Upper lobe of left lung (tissue), 6 donors: ENCODE measurements around the gene F13A1. TPM values are rescaled to one million over a fixed set of nuclear protein-coding genes. Genes with fewer than 3 reads are reported as not detected.
A peak's percentile ranks its signal among the peaks of the same experiment; 100 is the strongest.

Source experiments
- ATAC-seq, 2 donors: fragments of 200-7000 bp; cut with Tn5 transposase; one replicate each; pipeline ENCODE4 v1.9.1; 2022; ENCODE audit warnings: mild to moderate bottlenecking in 2 of 2, moderate library complexity in 2 of 2; ENCODE audit not compliant: low FRiP score in 2 of 2
- DNase-seq, 2 donors: peaks; one replicate each; pipeline ENCODE4 v3.0.0-alpha.2; 2019 to 2020
- H3K27ac ChIP-seq, 4 donors: fragments of 200-600 bp; sonication (generic); one replicate each; pipeline ENCODE4 v1.5.1; 2016 to 2019
- H3K27me3 ChIP-seq, 4 donors: fragments of 200-600 bp; sonication (generic); one replicate each; pipeline ENCODE4 v1.5.1; 2017 to 2019
- H3K36me3 ChIP-seq, 4 donors: fragments of 200-600 bp; sonication (generic); one replicate each; pipeline ENCODE4 v1.5.1; 2016 to 2019
- H3K4me1 ChIP-seq, 4 donors: fragments of 200-600 bp; sonication (generic); one replicate each; pipeline ENCODE4 v1.5.1; 2018 to 2019
- H3K4me3 ChIP-seq, 4 donors: fragments of 200-600 bp; sonication (generic); one replicate each; pipeline ENCODE4 v1.5.1; 2017 to 2019; ENCODE audit warnings: mild to moderate bottlenecking in 2 of 4, moderate library complexity in 1 of 4
- H3K9me3 ChIP-seq, 4 donors: fragments of 200-600 bp; sonication (generic); one replicate each; pipeline ENCODE4 v1.5.1; 2018 to 2019
- EP300 ChIP-seq, 4 donors: sonication (generic); formaldehyde crosslinking; IDR thresholded peaks; one replicate each; pipeline ENCODE4 v1.5.1; 2017; ENCODE audit warnings: antibody characterized with exemption in 4 of 4, control low read depth in 2 of 4
- POLR2A ChIP-seq, 4 donors: fragments of 450-650 bp; IDR thresholded peaks; one replicate each; pipeline ENCODE4 v1.5.1; 2016 to 2017; ENCODE audit warnings: antibody characterized with exemption in 4 of 4, mild to moderate bottlenecking in 2 of 4
- POLR2AphosphoS5 ChIP-seq, 2 donors: sonication (generic); formaldehyde crosslinking; IDR thresholded peaks; one replicate each; pipeline ENCODE4 v1.5.1; 2017; ENCODE audit warnings: antibody characterized with exemption in 2 of 2
- WGBS, 2 donors: methylation state at CpG; one replicate each; pipeline ENCODE4 v1.1.5; 2017 to 2018; 5-methylcytosine and 5-hydroxymethylcytosine counted together
- total RNA-seq, 6 donors: library from RNA; depleted of rRNA in 4 of 6; stranded (reverse); fragments of >200 nt in 4 of 6; gene quantifications; one replicate each; pipeline versions ENCODE4 v1.1.0 to v1.2.1, GENCODE V29; 2016 to 2021
- TF ChIP-seq, protein P1 (sequence below), 6 experiments: fragments of 450-650 bp in 4 of 6; fragments of 200-600 bp in 2 of 6; sonication (generic) in 2 of 6; IDR thresholded peaks; one replicate each; pipeline ENCODE4 v1.5.1; 2016 to 2019; ENCODE audit warnings: antibody characterized with exemption in 6 of 6
- donor health status: DM: no; HTN: no; CAD: no; lungs with moderate emphysema.
- donor health status: DM: no; HTN: yes; CAD: no; lungs with severe emphysema.

F13A1 gene
- total RNA-seq, 6 donors from 2014 or later: 7.3 to 146 (median 39.2) TPM

DNA sequence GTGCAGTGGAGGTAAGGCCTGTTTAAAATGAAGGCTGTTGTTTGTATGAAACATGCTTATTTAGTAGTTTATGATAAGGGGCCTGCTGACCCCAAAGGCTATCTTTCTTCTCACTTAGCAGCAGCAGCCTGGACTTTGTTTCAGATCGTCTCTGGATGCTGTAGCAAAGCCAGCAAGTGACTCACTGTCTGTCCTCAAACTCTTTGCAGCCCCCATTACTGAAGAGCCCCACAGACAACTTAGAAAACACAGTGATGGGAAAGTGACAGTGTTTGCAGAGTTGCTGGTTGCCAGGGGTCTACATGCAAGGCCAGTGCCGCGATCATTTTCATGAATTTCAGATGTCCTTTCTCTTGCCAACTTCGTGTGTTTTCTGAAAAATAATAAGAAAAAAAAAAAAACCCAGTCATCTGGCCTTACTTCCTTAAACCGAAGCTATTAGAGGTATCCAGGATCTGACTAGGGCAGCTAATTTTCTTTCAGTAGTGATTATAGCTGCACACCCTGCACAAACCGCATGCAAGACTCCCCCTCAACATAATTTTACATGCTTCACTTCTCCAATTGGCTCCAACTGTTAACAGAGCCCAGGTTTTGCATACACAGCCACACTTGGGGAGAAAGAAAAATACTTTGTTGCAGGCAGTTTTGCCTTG is 11.6 kb upstream of the F13A1 start:
- no peaks in the 10 kb centered on the region for H3K36me3 ChIP-seq
- peak overlapping the region in 1 of 4 donors; percentile 26 for H3K27ac ChIP-seq
- ATAC-seq: peak in 1 of 2 donors; percentile 67
- H3K27me3 ChIP-seq: no peaks in the 10 kb centered on the region
- no peak overlapping the region for H3K4me3 ChIP-seq
- no peaks in the 10 kb centered on the region for H3K9me3 ChIP-seq
- DNase-seq: no peak
- WGBS, 2 donors: 44 to 56% methylated on average over 6 of the region's 6 CpGs
- no peak for TF ChIP-seq POLR2AphosphoS5 (IDR thresholded peaks at IDR 0.05)
- TF ChIP-seq POLR2A (IDR thresholded peaks at IDR 0.05): no peak
- TF ChIP-seq, protein P1, sequence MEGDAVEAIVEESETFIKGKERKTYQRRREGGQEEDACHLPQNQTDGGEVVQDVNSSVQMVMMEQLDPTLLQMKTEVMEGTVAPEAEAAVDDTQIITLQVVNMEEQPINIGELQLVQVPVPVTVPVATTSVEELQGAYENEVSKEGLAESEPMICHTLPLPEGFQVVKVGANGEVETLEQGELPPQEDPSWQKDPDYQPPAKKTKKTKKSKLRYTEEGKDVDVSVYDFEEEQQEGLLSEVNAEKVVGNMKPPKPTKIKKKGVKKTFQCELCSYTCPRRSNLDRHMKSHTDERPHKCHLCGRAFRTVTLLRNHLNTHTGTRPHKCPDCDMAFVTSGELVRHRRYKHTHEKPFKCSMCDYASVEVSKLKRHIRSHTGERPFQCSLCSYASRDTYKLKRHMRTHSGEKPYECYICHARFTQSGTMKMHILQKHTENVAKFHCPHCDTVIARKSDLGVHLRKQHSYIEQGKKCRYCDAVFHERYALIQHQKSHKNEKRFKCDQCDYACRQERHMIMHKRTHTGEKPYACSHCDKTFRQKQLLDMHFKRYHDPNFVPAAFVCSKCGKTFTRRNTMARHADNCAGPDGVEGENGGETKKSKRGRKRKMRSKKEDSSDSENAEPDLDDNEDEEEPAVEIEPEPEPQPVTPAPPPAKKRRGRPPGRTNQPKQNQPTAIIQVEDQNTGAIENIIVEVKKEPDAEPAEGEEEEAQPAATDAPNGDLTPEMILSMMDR (IDR thresholded peaks at IDR 0.05): no peak
- TF ChIP-seq EP300 (IDR thresholded peaks at IDR 0.05): no peak
- H3K4me1 ChIP-seq: peaks cover 0 to 5% (median 0%) of the 10 kb centered on the region in 4 donors

DNA sequence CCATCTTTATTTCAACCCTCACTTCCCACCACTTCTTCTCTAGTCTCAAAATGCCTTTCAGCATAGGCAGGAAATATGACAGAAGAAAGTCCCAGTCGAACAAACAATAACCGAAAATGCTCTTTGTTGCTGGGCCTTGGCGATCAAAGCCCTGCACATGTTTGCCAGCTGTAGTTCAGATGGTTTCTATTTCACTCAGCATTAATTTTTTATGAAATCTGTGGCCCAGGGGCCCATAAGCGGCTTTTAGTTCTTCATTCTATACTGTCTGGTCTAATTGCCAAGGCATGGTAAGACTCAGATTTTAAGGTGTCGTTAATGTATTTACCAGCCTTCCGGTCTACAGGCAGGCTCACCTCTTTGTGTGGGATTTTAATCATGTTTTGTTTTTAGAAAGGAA is 10.9 kb upstream of the F13A1 start:
- no peaks in the 10 kb centered on the region for H3K36me3 ChIP-seq
- TF ChIP-seq EP300 (IDR thresholded peaks at IDR 0.05): no peak
- no peak for TF ChIP-seq POLR2AphosphoS5 (IDR thresholded peaks at IDR 0.05)
- TF ChIP-seq, protein P1 (IDR thresholded peaks at IDR 0.05): no peak
- no peak for TF ChIP-seq POLR2A (IDR thresholded peaks at IDR 0.05)
- no peak for DNase-seq
- peaks cover 0 to 5% (median 0%) of the 10 kb centered on the region in 4 donors for H3K4me1 ChIP-seq
- H3K9me3 ChIP-seq: no peaks in the 10 kb centered on the region
- peak in 1 of 2 donors; percentile 24 for ATAC-seq
- no peak overlapping the region for H3K27ac ChIP-seq
- H3K27me3 ChIP-seq: no peaks in the 10 kb centered on the region
- no peak overlapping the region for H3K4me3 ChIP-seq
- WGBS, 2 donors: 62 to 70% methylated on average over 6 of the region's 6 CpGs

DNA sequence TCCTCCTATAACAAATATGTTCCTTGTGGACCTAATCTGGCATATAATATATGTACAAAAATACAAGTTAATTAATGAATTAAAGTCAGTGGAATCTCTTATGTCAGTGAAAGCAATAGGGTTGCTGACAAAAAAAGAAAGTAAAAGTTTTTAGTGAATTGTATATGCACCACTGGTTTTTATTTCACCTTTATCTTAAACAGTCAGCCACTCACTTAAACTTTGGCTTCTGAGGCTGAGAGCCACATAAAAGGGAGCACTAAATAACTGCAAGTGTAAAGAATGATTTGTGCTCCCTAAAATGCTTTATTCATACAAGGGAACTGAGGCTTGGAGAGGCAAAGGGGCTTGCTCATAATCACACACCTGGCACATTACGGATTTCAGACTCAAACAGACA is 9.9 kb upstream of the F13A1 start:
- no peak overlapping the region for H3K4me3 ChIP-seq
- H3K9me3 ChIP-seq: no peaks in the 10 kb centered on the region
- no peak overlapping the region for H3K27ac ChIP-seq
- ATAC-seq (no peak), DNase-seq (no peak)
- H3K36me3 ChIP-seq: no peaks in the 10 kb centered on the region
- H3K27me3 ChIP-seq: no peaks in the 10 kb centered on the region
- WGBS, 2 donors: 93 to 95% methylated on average over 1 of the region's 1 CpG
- TF ChIP-seq POLR2A (IDR thresholded peaks at IDR 0.05) (no peak), POLR2AphosphoS5 (IDR thresholded peaks at IDR 0.05) (no peak), EP300 (IDR thresholded peaks at IDR 0.05) (no peak)
- TF ChIP-seq, protein P1 (IDR thresholded peaks at IDR 0.05): no peak
- H3K4me1 ChIP-seq: peaks cover 0 to 5% (median 0%) of the 10 kb centered on the region in 4 donors

DNA sequence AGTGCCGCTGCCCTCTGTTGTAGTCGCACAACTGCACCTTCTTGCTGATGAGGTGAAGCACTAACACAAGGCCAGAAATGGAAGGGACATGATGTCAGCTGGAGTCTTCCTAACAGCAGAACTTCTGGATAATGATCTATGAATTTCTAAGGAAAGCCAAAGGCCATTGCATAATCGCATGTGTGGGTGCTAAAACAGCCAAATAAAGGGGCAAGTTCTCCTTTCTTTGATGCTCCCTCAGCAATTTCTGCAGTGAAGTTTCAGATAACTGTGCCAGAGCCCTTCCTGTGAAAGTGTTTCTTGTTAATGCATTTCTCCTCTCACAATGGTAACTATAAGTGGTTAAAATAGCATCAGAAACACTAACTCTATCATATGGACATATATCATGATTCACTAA is 8.0 kb upstream of the F13A1 start:
- no peaks in the 10 kb centered on the region for H3K36me3 ChIP-seq
- WGBS, 2 donors: 67 to 79% methylated on average over 1 to 3 of the region's 3 CpGs
- peaks cover 0 to 5% (median 0%) of the 10 kb centered on the region in 4 donors for H3K4me1 ChIP-seq
- DNase-seq: no peak
- H3K9me3 ChIP-seq: no peaks in the 10 kb centered on the region
- no peak overlapping the region for H3K27ac ChIP-seq
- H3K27me3 ChIP-seq: no peaks in the 10 kb centered on the region
- peak in 1 of 2 donors; percentile 21 for ATAC-seq
- no peak for TF ChIP-seq POLR2AphosphoS5 (IDR thresholded peaks at IDR 0.05)
- TF ChIP-seq EP300 (IDR thresholded peaks at IDR 0.05): no peak
- TF ChIP-seq, protein P1 (IDR thresholded peaks at IDR 0.05): no peak
- no peak for TF ChIP-seq POLR2A (IDR thresholded peaks at IDR 0.05)
- H3K4me3 ChIP-seq: no peak overlapping the region

DNA sequence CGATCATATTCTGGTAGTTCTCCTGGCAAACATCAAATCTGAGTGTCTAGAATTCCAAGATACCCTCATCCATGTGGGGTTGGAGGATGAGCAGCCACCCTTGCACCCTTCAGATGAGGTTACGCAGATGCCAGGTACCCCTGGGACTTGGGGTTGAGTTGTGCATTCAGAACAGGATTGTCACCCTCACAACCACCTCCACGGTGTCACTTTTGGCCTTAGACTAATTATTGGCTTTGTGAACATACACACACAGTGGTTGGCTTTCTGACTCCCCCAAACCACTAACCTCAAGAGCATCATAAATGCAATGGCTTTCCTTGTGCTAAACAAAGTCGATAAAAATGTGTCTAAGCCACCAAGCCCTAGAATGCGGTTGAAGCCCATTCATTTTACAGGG is 2.9 kb upstream of the F13A1 start:
- H3K4me1 ChIP-seq: peaks cover 0 to 11% (median 0%) of the 10 kb centered on the region in 4 donors
- no peaks in the 10 kb centered on the region for H3K9me3 ChIP-seq
- no peaks in the 10 kb centered on the region for H3K36me3 ChIP-seq
- no peak overlapping the region for H3K4me3 ChIP-seq
- ATAC-seq: no peak
- DNase-seq: no peak
- H3K27me3 ChIP-seq: peaks cover 0 to 4% (median 0%) of the 10 kb centered on the region in 4 donors
- no peak overlapping the region for H3K27ac ChIP-seq
- TF ChIP-seq, protein P1 (IDR thresholded peaks at IDR 0.05): no peak
- TF ChIP-seq POLR2AphosphoS5 (IDR thresholded peaks at IDR 0.05) (no peak), EP300 (IDR thresholded peaks at IDR 0.05) (no peak)
- WGBS, 2 donors: 93 to 97% methylated on average over 5 of the region's 5 CpGs
